Endothelial cell of umbilical vein (primary cell): ENCODE data around the gene SUCLG2. TPM values are rescaled to one million over a fixed set of nuclear protein-coding genes. Genes with fewer than 3 reads are reported as not detected.

Source experiments
- BruUV-seq: library from RNA; stranded (reverse); fragments of 400-500 nt; replicated peaks from 2 replicates; lab custom pipeline; 2021; lab: Mats Ljungman, UMichigan
- CTCF ChIA-PET: fragments of 300-600, 350-600 bp; sonication (Branson Sonifier 250); formaldehyde crosslinking; loops from one replicate; lab custom pipeline; 2021; ENCODE audit warnings: antibody characterized with exemption, inconsistent platforms; lab: Charles Lee
- POLR2A ChIA-PET: fragments of 300-600, 350-600 bp; sonication (Branson Sonifier 250); formaldehyde crosslinking; loops from one replicate; lab custom pipeline; 2021; ENCODE audit warnings: antibody characterized with exemption, inconsistent platforms; lab: Charles Lee
- DNase-seq: peaks from one replicate; pipeline ENCODE4 v3.0.0-alpha.2; 2011; ENCODE audit warnings: low read depth, low spot score
- FAIRE-seq: peaks from 2 replicates; lab custom pipeline; 2011; peaks lifted over from hg19 to GRCh38; lab: Jason Lieb, UNC
- H2AFZ ChIP-seq: 2 replicates; pipeline ENCODE4 v1.6.0; 2012; ENCODE audit warnings: low read depth, low read length, control low read depth, inconsistent platforms
- H3K27ac ChIP-seq: 2 replicates; pipeline ENCODE4 v1.5.1; 2011; ENCODE audit warnings: low read depth, mild to moderate bottlenecking, control low read depth, low read length, moderate library complexity; ENCODE audit not compliant: insufficient read depth
- H3K27me3 ChIP-seq, 2 experiments: 2 replicates each; pipeline versions ENCODE4 v1.6.0 to v1.6.1; 2011; ENCODE audit warnings: low read length in 2 of 2, mixed read lengths in 1 of 2; ENCODE audit not compliant: control insufficient read depth in 2 of 2, insufficient read depth in 2 of 2
- H3K36me3 ChIP-seq, 2 experiments: 2 replicates in 1 of 2; 3 replicates in 1 of 2; pipeline ENCODE4 v1.5.1; 2011; ENCODE audit warnings: low read length in 2 of 2, mild to moderate bottlenecking in 1 of 2, moderate library complexity in 1 of 2; ENCODE audit not compliant: control insufficient read depth in 2 of 2, insufficient read depth in 2 of 2; ENCODE audit errors: extremely low read depth in 1 of 2
- H3K4me1 ChIP-seq: 3 replicates; pipeline ENCODE4 v1.5.1; 2011; ENCODE audit warnings: mild to moderate bottlenecking, low read length; ENCODE audit not compliant: control insufficient read depth, insufficient read depth; ENCODE audit errors: extremely low read depth
- H3K4me2 ChIP-seq: 2 replicates; pipeline ENCODE4 v1.6.1; 2011; ENCODE audit warnings: low read length, control low read depth, mixed read lengths; ENCODE audit not compliant: insufficient read depth
- H3K4me3 ChIP-seq, 3 experiments: fragments of 200-600 bp in 1 of 3; sonication (generic), shearing (Covaris generic) in 1 of 3; replicated peaks in 1 of 3; 2 replicates each; pipeline ENCODE4 v1.5.1; 2011 to 2016; ENCODE audit warnings: control low read depth in 3 of 3, low read length in 3 of 3, mild to moderate bottlenecking in 2 of 3, inconsistent platforms in 1 of 3, low read depth in 1 of 3, moderate library complexity in 1 of 3; ENCODE audit not compliant: insufficient read depth in 1 of 3
- H3K79me2 ChIP-seq: 2 replicates; pipeline ENCODE4 v1.6.0; 2012; ENCODE audit warnings: low read length, inconsistent platforms; ENCODE audit not compliant: control insufficient read depth, insufficient read depth
- H3K9ac ChIP-seq: replicated peaks from 2 replicates; pipeline ENCODE3; 2011; ENCODE audit warnings: low read length, control low read depth; ENCODE audit not compliant: insufficient read depth; ENCODE audit errors: extremely low read depth
- H3K9me1 ChIP-seq: replicated peaks from 3 replicates; pipeline ENCODE4 v1.6.0; 2011; ENCODE audit warnings: mild to moderate bottlenecking, low read length; ENCODE audit not compliant: control insufficient read depth, insufficient read depth; ENCODE audit errors: extremely low read depth
- H3K9me3 ChIP-seq: replicated peaks from 2 replicates; pipeline ENCODE4 v1.5.1; 2012; ENCODE audit warnings: low read length, inconsistent platforms; ENCODE audit not compliant: control insufficient read depth, insufficient read depth
- H4K20me1 ChIP-seq: replicated peaks from 2 replicates; pipeline ENCODE3; 2011; ENCODE audit warnings: mild to moderate bottlenecking, low read length; ENCODE audit not compliant: control insufficient read depth, insufficient read depth; ENCODE audit errors: extremely low read depth
- EZH2 ChIP-seq: IDR thresholded peaks from 2 replicates; pipeline ENCODE4 v1.6.1; 2012; ENCODE audit warnings: borderline replicate concordance, low read depth, mild to moderate bottlenecking, moderate library complexity, low read length, inconsistent platforms; ENCODE audit not compliant: severe bottlenecking
- FOS ChIP-seq: IDR thresholded peaks from 2 replicates; pipeline ENCODE4 v1.6.1; 2011; ENCODE audit warnings: mild to moderate bottlenecking, low read length, moderate library complexity, borderline replicate concordance; ENCODE audit not compliant: insufficient read depth
- GATA2 ChIP-seq: IDR thresholded peaks from 2 replicates; pipeline ENCODE4 v1.7.0; 2011; ENCODE audit warnings: low read depth, mild to moderate bottlenecking, moderate library complexity, mixed read lengths, low read length; ENCODE audit not compliant: insufficient read length, insufficient read depth
- JUN ChIP-seq: IDR thresholded peaks from 2 replicates; pipeline ENCODE4 v1.6.1; 2011; ENCODE audit warnings: borderline replicate concordance, low read depth; ENCODE audit not compliant: insufficient read length, insufficient read depth
- MYC ChIP-seq: IDR thresholded peaks from one replicate; pipeline ENCODE4 v1.6.1; 2011; ENCODE audit warnings: mild to moderate bottlenecking, low read depth, low read length
- POLR2A ChIP-seq: IDR thresholded peaks from 2 replicates; pipeline ENCODE4 v1.6.1; 2012; ENCODE audit warnings: low read depth, mild to moderate bottlenecking, control low read depth, low read length
- POLR2AphosphoS5 ChIP-seq: IDR thresholded peaks from 2 replicates; pipeline ENCODE4 v1.6.1; 2012; ENCODE audit warnings: low read depth, mild to moderate bottlenecking, control low read depth, low read length, moderate library complexity; ENCODE audit not compliant: insufficient read depth
- dilution Hi-C: fragments of 300-500 bp; cut with MboI; formaldehyde crosslinking; loops from one replicate; pipeline ENCODE4 v1.15.0; 2019; ENCODE audit warnings: low sequenced_read_pairs; ENCODE audit not compliant: extremely low pct_ligation_motif_present
- intact Hi-C: fragments of 100-400 bp; cut with micrococcal nuclease; formaldehyde crosslinking; loops from one replicate; pipeline ENCODE4 v1.10.0; 2022
- polyA plus RNA-seq, 4 experiments: library from polyadenylated mRNA; depleted of rRNA in 3 of 4; stranded (reverse) in 3 of 4; unstranded in 1 of 4; fragments of >200 nt; gene quantifications; 2 replicates each; pipeline versions ENCODE4 v1.2.1 to v1.2.3, GENCODE V29; 2011 to 2012; ENCODE audit warnings: missing spikeins in 1 of 4
- total RNA-seq: library from RNA; stranded (reverse); gene quantifications from 2 replicates; pipeline ENCODE4 v1.2.3, GENCODE V29; 2021
- TF ChIP-seq, protein P1 (sequence below): IDR thresholded peaks from 2 replicates; pipeline ENCODE4 v1.6.1; 2011; ENCODE audit not compliant: insufficient read depth, insufficient read length
- TF ChIP-seq, protein P2 (sequence below), 2 donors: IDR thresholded peaks; 1 replicate in 1 of 2; 2 replicates in 1 of 2; pipeline ENCODE4 v1.5.1; 2011; ENCODE audit warnings: low read length in 2 of 2, mild to moderate bottlenecking in 2 of 2, moderate library complexity in 2 of 2, control low read depth in 1 of 2, inconsistent platforms in 1 of 2, low read depth in 1 of 2; ENCODE audit not compliant: insufficient read depth in 1 of 2; ENCODE audit errors: extremely low read depth in 1 of 2

Gene SUCLG2
- total and polyA plus RNA-seq, 2 donors (not counting 3 experiments of a cell fraction or from before 2014, with no cell fraction given): 8.1 to 38.3 TPM

DNA sequence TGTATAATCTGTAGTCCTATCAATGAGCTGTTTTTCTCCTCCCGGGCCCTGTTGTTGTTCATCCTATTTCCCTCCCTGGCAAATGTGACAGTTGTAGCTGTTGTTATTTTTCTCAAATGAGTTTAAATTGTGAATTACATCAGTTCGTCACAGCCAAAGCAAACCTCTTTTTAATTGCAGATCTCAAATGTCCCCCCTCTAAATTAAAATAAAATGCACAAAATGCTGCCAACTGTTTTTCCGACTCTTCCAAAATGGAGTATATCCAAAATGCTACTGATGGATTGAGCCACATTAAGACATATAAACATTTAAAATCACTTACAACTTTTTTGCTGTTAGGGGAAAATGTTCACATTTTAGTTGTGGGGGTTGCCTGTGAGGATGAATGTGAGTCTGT is 29.8 kb upstream of the SUCLG2 start:
- Histone ChIP-seq H3K9ac (no peak overlapping the region), H3K4me3 (no peak overlapping the region), H3K79me2 (no peaks in the 10 kb centered on the region), H2AFZ (no peak overlapping the region), H3K27me3 (no peaks in the 10 kb centered on the region), H3K27ac (no peak overlapping the region), H3K9me3 (no peaks in the 10 kb centered on the region), H4K20me1 (no peaks in the 10 kb centered on the region), H3K4me2 (no peak overlapping the region), H3K4me1 (no peaks in the 10 kb centered on the region), H3K9me1 (no peaks in the 10 kb centered on the region), H3K36me3 (no peaks in the 10 kb centered on the region)
- no peak for FAIRE-seq
- dilution Hi-C loops (no loop called here), intact Hi-C loops (no loop called here)
- DNase-seq: no peak
- ChIA-PET POLR2A (no interaction called here), CTCF (interaction anchor here (1.1 kb wide), 1 partner anchor 20 kb away, joined by 4 read pairs; no protein-coding TSS in a partner anchor)
- BruUV-seq: no TSS peak
- TF ChIP-seq GATA2: no peak

DNA sequence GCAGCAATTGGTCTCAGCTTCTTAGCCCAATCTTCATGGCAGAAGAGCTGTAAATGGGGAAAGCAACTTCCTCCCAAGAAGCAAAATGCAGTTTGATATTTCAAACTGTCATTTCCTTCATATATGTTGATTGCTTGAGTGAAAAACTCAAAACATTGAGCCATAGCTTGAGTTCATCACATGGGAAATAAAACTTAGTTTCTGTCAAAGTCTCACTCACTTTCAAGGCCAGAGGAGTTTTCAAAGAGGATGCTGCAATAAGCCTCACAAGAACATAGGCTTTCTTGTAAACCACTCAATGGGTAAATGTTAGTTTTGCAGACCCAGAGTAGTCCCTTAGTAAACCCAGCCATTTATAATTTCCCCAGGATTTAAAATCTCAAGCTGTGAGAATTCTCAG is 29.1 kb upstream of the SUCLG2 start:
- H3K27ac ChIP-seq: no peak overlapping the region
- no peaks in the 10 kb centered on the region for H3K9me3 ChIP-seq
- ChIA-PET CTCF (interaction anchor here (1.1 kb wide), 1 partner anchor 20 kb away, joined by 4 read pairs; no protein-coding TSS in a partner anchor), POLR2A (no interaction called here)
- no peaks in the 10 kb centered on the region for H3K79me2 ChIP-seq
- no peaks in the 10 kb centered on the region for H3K9me1 ChIP-seq
- BruUV-seq: no TSS peak
- no peak overlapping the region for H3K9ac ChIP-seq
- no peak overlapping the region for H2AFZ ChIP-seq
- no peaks in the 10 kb centered on the region for H4K20me1 ChIP-seq
- DNase-seq (no peak), FAIRE-seq (no peak)
- H3K36me3 ChIP-seq: no peaks in the 10 kb centered on the region
- H3K4me3 ChIP-seq: no peak overlapping the region
- TF ChIP-seq JUN (no peak), POLR2AphosphoS5 (no peak), POLR2A (no peak), MYC (no peak), EZH2 (no peak), FOS (no peak), GATA2 (no peak)
- TF ChIP-seq, protein P1, sequence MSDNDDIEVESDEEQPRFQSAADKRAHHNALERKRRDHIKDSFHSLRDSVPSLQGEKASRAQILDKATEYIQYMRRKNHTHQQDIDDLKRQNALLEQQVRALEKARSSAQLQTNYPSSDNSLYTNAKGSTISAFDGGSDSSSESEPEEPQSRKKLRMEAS: no peak
- TF ChIP-seq, protein P2, sequence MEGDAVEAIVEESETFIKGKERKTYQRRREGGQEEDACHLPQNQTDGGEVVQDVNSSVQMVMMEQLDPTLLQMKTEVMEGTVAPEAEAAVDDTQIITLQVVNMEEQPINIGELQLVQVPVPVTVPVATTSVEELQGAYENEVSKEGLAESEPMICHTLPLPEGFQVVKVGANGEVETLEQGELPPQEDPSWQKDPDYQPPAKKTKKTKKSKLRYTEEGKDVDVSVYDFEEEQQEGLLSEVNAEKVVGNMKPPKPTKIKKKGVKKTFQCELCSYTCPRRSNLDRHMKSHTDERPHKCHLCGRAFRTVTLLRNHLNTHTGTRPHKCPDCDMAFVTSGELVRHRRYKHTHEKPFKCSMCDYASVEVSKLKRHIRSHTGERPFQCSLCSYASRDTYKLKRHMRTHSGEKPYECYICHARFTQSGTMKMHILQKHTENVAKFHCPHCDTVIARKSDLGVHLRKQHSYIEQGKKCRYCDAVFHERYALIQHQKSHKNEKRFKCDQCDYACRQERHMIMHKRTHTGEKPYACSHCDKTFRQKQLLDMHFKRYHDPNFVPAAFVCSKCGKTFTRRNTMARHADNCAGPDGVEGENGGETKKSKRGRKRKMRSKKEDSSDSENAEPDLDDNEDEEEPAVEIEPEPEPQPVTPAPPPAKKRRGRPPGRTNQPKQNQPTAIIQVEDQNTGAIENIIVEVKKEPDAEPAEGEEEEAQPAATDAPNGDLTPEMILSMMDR (IDR thresholded peaks at IDR 0.05; ENCODE audit: extremely low read depth in 1 of 2, insufficient read depth in 1 of 2, low read depth in 1 of 2, low read length in 2 of 2): no peak
- H3K27me3 ChIP-seq: no peaks in the 10 kb centered on the region
- dilution Hi-C loops (no loop called here), intact Hi-C loops (no loop called here)
- H3K4me1 ChIP-seq: no peaks in the 10 kb centered on the region
- no peak overlapping the region for H3K4me2 ChIP-seq
